HEK293 (cell line): ENCODE measurements around the gene RASGEF1B.

Experiments
- CTCF ChIA-PET: fragments of 350-600 bp; formaldehyde crosslinking; extraction: SDS; loops from one replicate; lab custom pipeline; 2021; ENCODE audit warnings: antibody characterized with exemption; lab: Yijun Ruan, JAX
- POLR2A ChIA-PET: fragments of 300-600 bp; formaldehyde crosslinking; extraction: SDS; loops from one replicate; lab custom pipeline; 2020; ENCODE audit warnings: antibody characterized with exemption, inconsistent platforms; lab: Yijun Ruan, JAX
- H3K27ac ChIP-seq: fragments of 200-500 bp; sonication (Bioruptor generic); 2 replicates; pipeline ENCODE4 v1.5.1; 2014; ENCODE audit warnings: low read depth, low read length, control low read depth, inconsistent platforms; ENCODE audit errors: extremely low read depth
- H3K36me3 ChIP-seq, 2 experiments: fragments of 200-500 bp in 1 of 2; sonication (Bioruptor generic) in 1 of 2; 1 replicate in 1 of 2; 2 replicates in 1 of 2; pipeline ENCODE4 v1.5.1; 2014 to 2017; ENCODE audit warnings: inconsistent platforms in 2 of 2, low read length in 2 of 2; ENCODE audit not compliant: control insufficient read depth in 2 of 2, insufficient read depth in 1 of 2
- H3K4me1 ChIP-seq: fragments of 200-500 bp; sonication (Bioruptor generic); 2 replicates; pipeline ENCODE4 v1.5.1; 2014; ENCODE audit warnings: mild to moderate bottlenecking, low read length, inconsistent platforms; ENCODE audit not compliant: control insufficient read depth, insufficient read depth
- H3K4me3 ChIP-seq: 2 replicates; pipeline ENCODE4 v1.5.1; 2011; ENCODE audit warnings: low read depth, mild to moderate bottlenecking, control low read depth, low read length, moderate library complexity
- H3K9me3 ChIP-seq: fragments of 200-500 bp; sonication (Bioruptor generic); 2 replicates; pipeline ENCODE4 v1.5.1; 2014; ENCODE audit warnings: low read depth, low read length, inconsistent platforms; ENCODE audit not compliant: control insufficient read depth, insufficient read depth
- HOXA7 ChIP-seq: sonication (generic); formaldehyde crosslinking; IDR thresholded peaks from 2 replicates; pipeline ENCODE4 v1.8.1; 2022; ENCODE audit warnings: missing genetic modification reagents, borderline replicate concordance
- HOXC10 ChIP-seq: sonication (generic); formaldehyde crosslinking; IDR thresholded peaks from 2 replicates; pipeline ENCODE4 v1.8.1; 2023; ENCODE audit warnings: mild to moderate bottlenecking, missing genetic modification reagents
- HOXD13 ChIP-seq: sonication (generic); formaldehyde crosslinking; IDR thresholded peaks from 2 replicates; pipeline ENCODE4 v1.8.0; 2022; ENCODE audit warnings: missing genetic modification reagents, borderline replicate concordance
- IKZF3 ChIP-seq: fragments of 450-650 bp; IDR thresholded peaks from 2 replicates; pipeline ENCODE4 v1.5.0; 2018; ENCODE audit warnings: missing biosample characterization, mild to moderate bottlenecking, missing genetic modification characterization, moderate library complexity
- KLF16 ChIP-seq: fragments of 450-650 bp; formaldehyde crosslinking; IDR thresholded peaks from 2 replicates; pipeline ENCODE4 v1.5.1; 2017; ENCODE audit warnings: missing biosample characterization, missing genetic modification characterization
- RBAK ChIP-seq: fragments of 450-650 bp; formaldehyde crosslinking; IDR thresholded peaks from 2 replicates; pipeline ENCODE4 v1.5.1; 2016; ENCODE audit warnings: missing biosample characterization, missing genetic modification characterization
- SCRT2 ChIP-seq: fragments of 450-650 bp; formaldehyde crosslinking; IDR thresholded peaks from 2 replicates; pipeline ENCODE4 v1.5.1; 2016; ENCODE audit warnings: missing biosample characterization, missing genetic modification characterization
- ZBTB1 ChIP-seq: fragments of 450-650 bp; formaldehyde crosslinking; IDR thresholded peaks from 2 replicates; pipeline ENCODE4 v1.5.1; 2016; ENCODE audit warnings: missing biosample characterization, missing genetic modification characterization
- ZBTB8A ChIP-seq: fragments of 450-650 bp; formaldehyde crosslinking; IDR thresholded peaks from 2 replicates; pipeline ENCODE4 v1.5.1; 2016; ENCODE audit warnings: missing biosample characterization, missing genetic modification characterization
- ZEB2 ChIP-seq: fragments of 450-650 bp; formaldehyde crosslinking; IDR thresholded peaks from 2 replicates; pipeline ENCODE4 v1.5.1; 2016; ENCODE audit warnings: missing biosample characterization, missing genetic modification characterization
- ZNF132 ChIP-seq: fragments of 450-650 bp; formaldehyde crosslinking; IDR thresholded peaks from 2 replicates; pipeline ENCODE4 v1.5.1; 2017; ENCODE audit warnings: missing biosample characterization, missing genetic modification characterization, borderline replicate concordance
- ZNF155 ChIP-seq: fragments of 450-650 bp; formaldehyde crosslinking; IDR thresholded peaks from 2 replicates; pipeline ENCODE4 v1.5.1; 2016; ENCODE audit warnings: missing biosample characterization, missing genetic modification characterization
- ZNF157 ChIP-seq: fragments of 450-650 bp; formaldehyde crosslinking; IDR thresholded peaks from 2 replicates; pipeline ENCODE4 v1.5.1; 2016; ENCODE audit warnings: missing biosample characterization, missing genetic modification characterization
- ZNF19 ChIP-seq: fragments of 450-650 bp; formaldehyde crosslinking; IDR thresholded peaks from 2 replicates; pipeline ENCODE4; 2016; ENCODE audit warnings: missing biosample characterization, missing genetic modification characterization, low read depth
- ZNF311 ChIP-seq: fragments of 450-650 bp; formaldehyde crosslinking; IDR thresholded peaks from 2 replicates; pipeline ENCODE4 v1.5.1; 2017; ENCODE audit warnings: missing biosample characterization, missing genetic modification characterization, borderline replicate concordance
- ZNF354C ChIP-seq: fragments of 450-650 bp; formaldehyde crosslinking; IDR thresholded peaks from 2 replicates; pipeline ENCODE4 v1.5.1; 2016; ENCODE audit warnings: missing biosample characterization, missing genetic modification characterization, low read depth, borderline replicate concordance
- ZNF777 ChIP-seq: fragments of 450-650 bp; formaldehyde crosslinking; IDR thresholded peaks from 2 replicates; pipeline ENCODE4 v1.5.1; 2017; ENCODE audit warnings: missing biosample characterization, missing genetic modification characterization, borderline replicate concordance
- ZNF830 ChIP-seq: fragments of 450-650 bp; IDR thresholded peaks from 2 replicates; pipeline ENCODE4 v1.5.0; 2018; ENCODE audit warnings: missing biosample characterization, missing genetic modification characterization, low read depth, mild to moderate bottlenecking, moderate library complexity
- TF ChIP-seq, protein P1 (sequence below): fragments of 450-650 bp; formaldehyde crosslinking; IDR thresholded peaks from 2 replicates; pipeline ENCODE4 v1.5.1; 2016; ENCODE audit warnings: missing biosample characterization, missing genetic modification characterization
- TF ChIP-seq, protein P2 (sequence below): fragments of 450-650 bp; formaldehyde crosslinking; IDR thresholded peaks from 2 replicates; pipeline ENCODE4 v1.5.1; 2016; ENCODE audit warnings: missing biosample characterization, missing genetic modification characterization, low read depth
- TF ChIP-seq, protein P3 (sequence below): fragments of 450-650 bp; formaldehyde crosslinking; IDR thresholded peaks from 2 replicates; pipeline ENCODE4 v1.5.1; 2016; ENCODE audit warnings: missing biosample characterization, missing genetic modification characterization, borderline replicate concordance
- TF ChIP-seq, protein P4 (sequence below): fragments of 450-650 bp; formaldehyde crosslinking; optimal IDR thresholded peaks from 2 replicates; pipeline ENCODE3; 2016; ENCODE audit warnings: missing biosample characterization, mild to moderate bottlenecking, missing genetic modification characterization
- TF ChIP-seq, protein P5 (sequence below): fragments of 450-650 bp; formaldehyde crosslinking; IDR thresholded peaks from 2 replicates; pipeline ENCODE4 v1.5.1; 2016; ENCODE audit warnings: missing biosample characterization, missing genetic modification characterization

The RASGEF1B gene

DNA sequence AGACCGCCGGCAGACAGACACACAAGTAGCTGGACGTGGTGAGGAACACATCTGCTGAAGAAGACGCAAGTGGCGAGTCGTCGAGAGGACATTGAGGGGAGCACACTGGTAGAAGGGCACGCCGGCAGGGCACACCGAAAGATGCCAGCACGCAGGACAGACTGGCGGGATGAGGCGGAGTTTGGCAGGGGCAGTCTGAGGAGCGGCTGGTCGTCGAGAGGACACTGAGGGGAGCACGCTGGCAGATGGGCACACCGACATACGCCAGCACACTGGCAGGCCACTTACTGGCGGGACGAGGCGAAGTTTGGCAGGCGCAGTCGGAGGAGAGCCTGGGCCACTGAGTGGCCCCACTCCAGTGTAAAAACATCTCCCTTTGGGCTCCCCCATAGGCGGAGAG, 42.1 kb downstream of the RASGEF1B start:
- H3K36me3 ChIP-seq: peaks cover 5 to 73% of the 10 kb centered on the region in 2 experiments
- ChIA-PET POLR2A (no interaction called here), CTCF (no interaction called here)
- no peaks in the 10 kb centered on the region for H3K9me3 ChIP-seq
- no peak overlapping the region for H3K27ac ChIP-seq
- H3K4me3 ChIP-seq: no peak overlapping the region
- TF ChIP-seq ZNF132 (no peak), ZNF830 (no peak), ZBTB1 (tag by site-specific recombination) (no peak), ZNF19 (no peak), ZEB2 (tag by site-specific recombination) (no peak), ZNF354C (no peak), SCRT2 (no peak), ZNF777 (tag by site-specific recombination) (no peak), IKZF3 (tag by site-specific recombination) (no peak), RBAK (tag by site-specific recombination) (no peak), ZNF155 (tag by site-specific recombination) (no peak), HOXC10 (CRISPR knock-in tag) (no peak), KLF16 (tag by site-specific recombination) (no peak), ZNF311 (tag by site-specific recombination) (no peak)
- TF ChIP-seq, protein P1, sequence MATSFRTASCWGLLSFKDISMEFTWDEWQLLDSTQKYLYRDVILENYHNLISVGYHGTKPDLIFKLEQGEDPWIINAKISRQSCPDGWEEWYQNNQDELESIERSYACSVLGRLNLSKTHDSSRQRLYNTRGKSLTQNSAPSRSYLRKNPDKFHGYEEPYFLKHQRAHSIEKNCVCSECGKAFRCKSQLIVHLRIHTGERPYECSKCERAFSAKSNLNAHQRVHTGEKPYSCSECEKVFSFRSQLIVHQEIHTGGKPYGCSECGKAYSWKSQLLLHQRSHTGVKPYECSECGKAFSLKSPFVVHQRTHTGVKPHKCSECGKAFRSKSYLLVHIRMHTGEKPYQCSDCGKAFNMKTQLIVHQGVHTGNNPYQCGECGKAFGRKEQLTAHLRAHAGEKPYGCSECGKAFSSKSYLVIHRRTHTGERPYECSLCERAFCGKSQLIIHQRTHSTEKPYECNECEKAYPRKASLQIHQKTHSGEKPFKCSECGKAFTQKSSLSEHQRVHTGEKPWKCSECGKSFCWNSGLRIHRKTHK (tag by site-specific recombination): no peak
- TF ChIP-seq, protein P2, sequence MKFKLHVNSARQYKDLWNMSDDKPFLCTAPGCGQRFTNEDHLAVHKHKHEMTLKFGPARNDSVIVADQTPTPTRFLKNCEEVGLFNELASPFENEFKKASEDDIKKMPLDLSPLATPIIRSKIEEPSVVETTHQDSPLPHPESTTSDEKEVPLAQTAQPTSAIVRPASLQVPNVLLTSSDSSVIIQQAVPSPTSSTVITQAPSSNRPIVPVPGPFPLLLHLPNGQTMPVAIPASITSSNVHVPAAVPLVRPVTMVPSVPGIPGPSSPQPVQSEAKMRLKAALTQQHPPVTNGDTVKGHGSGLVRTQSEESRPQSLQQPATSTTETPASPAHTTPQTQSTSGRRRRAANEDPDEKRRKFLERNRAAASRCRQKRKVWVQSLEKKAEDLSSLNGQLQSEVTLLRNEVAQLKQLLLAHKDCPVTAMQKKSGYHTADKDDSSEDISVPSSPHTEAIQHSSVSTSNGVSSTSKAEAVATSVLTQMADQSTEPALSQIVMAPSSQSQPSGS: no peak
- H3K4me1 ChIP-seq: no peaks in the 10 kb centered on the region

DNA sequence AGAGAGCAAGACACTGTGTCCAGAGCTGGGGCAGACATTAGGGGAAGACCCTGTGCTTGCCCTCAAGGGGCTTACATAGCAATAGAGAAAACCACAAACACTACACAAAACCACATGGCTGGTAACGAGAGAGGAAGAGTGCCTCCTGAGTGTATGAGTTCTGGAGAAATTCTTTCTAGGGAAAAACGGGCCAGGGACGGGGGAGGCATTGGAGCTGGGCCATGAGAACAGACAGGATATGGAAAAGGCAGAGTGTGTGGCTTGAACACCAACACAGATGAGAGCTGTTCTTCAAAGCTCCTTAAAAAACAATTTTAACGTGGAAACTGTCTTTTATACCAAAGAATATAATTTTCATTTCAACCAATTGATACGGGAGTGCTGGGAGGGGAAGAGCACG, 42.7 kb downstream of the RASGEF1B start:
- POLR2A ChIA-PET: no interaction called here
- Histone ChIP-seq H3K4me1 (no peaks in the 10 kb centered on the region), H3K36me3 (peaks cover 5 to 68% of the 10 kb centered on the region in 2 experiments)
- TF ChIP-seq ZNF157 (tag by site-specific recombination): no peak
- no peak for TF ChIP-seq HOXA7 (CRISPR knock-in tag)
- TF ChIP-seq, protein P3, sequence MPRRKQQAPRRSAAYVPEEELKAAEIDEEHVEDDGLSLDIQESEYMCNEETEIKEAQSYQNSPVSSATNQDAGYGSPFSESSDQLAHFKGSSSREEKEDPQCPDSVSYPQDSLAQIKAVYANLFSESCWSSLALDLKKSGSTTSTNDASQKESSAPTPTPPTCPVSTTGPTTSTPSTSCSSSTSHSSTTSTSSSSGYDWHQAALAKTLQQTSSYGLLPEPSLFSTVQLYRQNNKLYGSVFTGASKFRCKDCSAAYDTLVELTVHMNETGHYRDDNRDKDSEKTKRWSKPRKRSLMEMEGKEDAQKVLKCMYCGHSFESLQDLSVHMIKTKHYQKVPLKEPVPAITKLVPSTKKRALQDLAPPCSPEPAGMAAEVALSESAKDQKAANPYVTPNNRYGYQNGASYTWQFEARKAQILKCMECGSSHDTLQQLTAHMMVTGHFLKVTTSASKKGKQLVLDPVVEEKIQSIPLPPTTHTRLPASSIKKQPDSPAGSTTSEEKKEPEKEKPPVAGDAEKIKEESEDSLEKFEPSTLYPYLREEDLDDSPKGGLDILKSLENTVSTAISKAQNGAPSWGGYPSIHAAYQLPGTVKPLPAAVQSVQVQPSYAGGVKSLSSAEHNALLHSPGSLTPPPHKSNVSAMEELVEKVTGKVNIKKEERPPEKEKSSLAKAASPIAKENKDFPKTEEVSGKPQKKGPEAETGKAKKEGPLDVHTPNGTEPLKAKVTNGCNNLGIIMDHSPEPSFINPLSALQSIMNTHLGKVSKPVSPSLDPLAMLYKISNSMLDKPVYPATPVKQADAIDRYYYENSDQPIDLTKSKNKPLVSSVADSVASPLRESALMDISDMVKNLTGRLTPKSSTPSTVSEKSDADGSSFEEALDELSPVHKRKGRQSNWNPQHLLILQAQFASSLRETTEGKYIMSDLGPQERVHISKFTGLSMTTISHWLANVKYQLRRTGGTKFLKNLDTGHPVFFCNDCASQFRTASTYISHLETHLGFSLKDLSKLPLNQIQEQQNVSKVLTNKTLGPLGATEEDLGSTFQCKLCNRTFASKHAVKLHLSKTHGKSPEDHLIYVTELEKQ (tag by site-specific recombination): no peak
- TF ChIP-seq HOXD13 (CRISPR knock-in tag): no peak
- TF ChIP-seq, protein P4, sequence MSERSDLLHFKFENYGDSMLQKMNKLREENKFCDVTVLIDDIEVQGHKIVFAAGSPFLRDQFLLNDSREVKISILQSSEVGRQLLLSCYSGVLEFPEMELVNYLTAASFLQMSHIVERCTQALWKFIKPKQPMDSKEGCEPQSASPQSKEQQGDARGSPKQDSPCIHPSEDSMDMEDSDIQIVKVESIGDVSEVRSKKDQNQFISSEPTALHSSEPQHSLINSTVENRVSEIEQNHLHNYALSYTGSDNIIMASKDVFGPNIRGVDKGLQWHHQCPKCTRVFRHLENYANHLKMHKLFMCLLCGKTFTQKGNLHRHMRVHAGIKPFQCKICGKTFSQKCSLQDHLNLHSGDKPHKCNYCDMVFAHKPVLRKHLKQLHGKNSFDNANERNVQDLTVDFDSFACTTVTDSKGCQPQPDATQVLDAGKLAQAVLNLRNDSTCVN (tag by site-specific recombination): no peak
- no peak for TF ChIP-seq HOXC10 (CRISPR knock-in tag)
- no peak for TF ChIP-seq ZBTB8A (tag by site-specific recombination)
- TF ChIP-seq, protein P5, sequence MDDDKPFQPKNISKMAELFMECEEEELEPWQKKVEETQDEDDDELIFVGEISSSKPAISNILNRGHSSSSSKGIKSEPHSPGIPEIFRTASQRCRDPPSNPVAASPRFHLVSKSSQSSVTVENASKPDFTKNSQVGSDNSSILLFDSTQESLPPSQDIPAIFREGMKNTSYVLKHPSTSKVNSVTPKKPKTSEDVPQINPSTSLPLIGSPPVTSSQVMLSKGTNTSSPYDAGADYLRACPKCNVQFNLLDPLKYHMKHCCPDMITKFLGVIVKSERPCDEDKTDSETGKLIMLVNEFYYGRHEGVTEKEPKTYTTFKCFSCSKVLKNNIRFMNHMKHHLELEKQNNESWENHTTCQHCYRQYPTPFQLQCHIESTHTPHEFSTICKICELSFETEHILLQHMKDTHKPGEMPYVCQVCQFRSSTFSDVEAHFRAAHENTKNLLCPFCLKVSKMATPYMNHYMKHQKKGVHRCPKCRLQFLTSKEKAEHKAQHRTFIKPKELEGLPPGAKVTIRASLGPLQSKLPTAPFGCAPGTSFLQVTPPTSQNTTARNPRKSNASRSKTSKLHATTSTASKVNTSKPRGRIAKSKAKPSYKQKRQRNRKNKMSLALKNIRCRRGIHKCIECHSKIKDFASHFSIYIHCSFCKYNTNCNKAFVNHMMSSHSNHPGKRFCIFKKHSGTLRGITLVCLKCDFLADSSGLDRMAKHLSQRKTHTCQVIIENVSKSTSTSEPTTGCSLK (tag by site-specific recombination): no peak
- TF ChIP-seq, all 188 proteins: peak for 0
- H3K9me3 ChIP-seq: no peaks in the 10 kb centered on the region
- CTCF ChIA-PET: no interaction called here
- H3K4me3 ChIP-seq: no peak overlapping the region
- H3K27ac ChIP-seq: no peak overlapping the region
